GM18951 (cell line): ENCODE data around the gene SCYGR1.

Experiments
- POLR2A ChIP-seq: IDR thresholded peaks from 4 replicates; pipeline ENCODE4 v1.6.1; 2011; ENCODE audit warnings: mild to moderate bottlenecking; ENCODE audit not compliant: insufficient read length, insufficient read depth; ENCODE audit errors: extremely low read depth
- in situ Hi-C: fragments of 300-500 bp; cut with MboI; formaldehyde crosslinking; loops from one replicate; pipeline ENCODE4 v1.12.0; 2022; ENCODE audit warnings: low sequenced_read_pairs, mixed read lengths, inconsistent platforms; ENCODE audit not compliant: unreplicated experiment

The SCYGR1 gene

GRCh38 chr2:227411990-227412350, 24.2 kb upstream of the SCYGR1 start:
- TF ChIP-seq POLR2A = no peak
- in situ Hi-C loops = no loop called here

- no peak for TF ChIP-seq POLR2A
- in situ Hi-C loops = no loop called here
Observed at GRCh38 chr2:227411320-227411989, 23.7 kb upstream of the SCYGR1 start.

DNA sequence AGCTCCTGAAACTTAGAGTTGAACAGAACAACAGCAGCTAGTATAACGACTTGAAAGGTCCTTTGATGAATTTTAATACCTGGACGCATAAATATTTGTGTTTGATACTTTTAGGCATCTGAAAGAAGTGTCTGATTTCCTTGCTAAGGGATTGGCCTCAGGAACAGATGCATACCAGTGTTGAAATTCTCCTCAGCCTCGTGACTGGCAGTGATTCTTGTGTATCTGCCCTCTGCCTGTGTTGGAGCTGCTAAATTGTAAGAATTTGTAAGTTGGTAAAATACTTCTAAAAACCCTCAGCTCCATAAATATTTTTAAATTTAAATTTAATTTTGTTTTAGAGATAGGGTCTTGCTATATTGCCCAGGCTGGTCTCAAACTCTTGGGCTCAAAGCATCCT, 22.4 kb upstream of the SCYGR1 start:
- TF ChIP-seq POLR2A = no peak
- in situ Hi-C loops = no loop called here

- in situ Hi-C loops = no loop called here
- TF ChIP-seq POLR2A = no peak
Observed at GRCh38 chr2:227407591-227408151, 19.9 kb upstream of the SCYGR1 start.

DNA sequence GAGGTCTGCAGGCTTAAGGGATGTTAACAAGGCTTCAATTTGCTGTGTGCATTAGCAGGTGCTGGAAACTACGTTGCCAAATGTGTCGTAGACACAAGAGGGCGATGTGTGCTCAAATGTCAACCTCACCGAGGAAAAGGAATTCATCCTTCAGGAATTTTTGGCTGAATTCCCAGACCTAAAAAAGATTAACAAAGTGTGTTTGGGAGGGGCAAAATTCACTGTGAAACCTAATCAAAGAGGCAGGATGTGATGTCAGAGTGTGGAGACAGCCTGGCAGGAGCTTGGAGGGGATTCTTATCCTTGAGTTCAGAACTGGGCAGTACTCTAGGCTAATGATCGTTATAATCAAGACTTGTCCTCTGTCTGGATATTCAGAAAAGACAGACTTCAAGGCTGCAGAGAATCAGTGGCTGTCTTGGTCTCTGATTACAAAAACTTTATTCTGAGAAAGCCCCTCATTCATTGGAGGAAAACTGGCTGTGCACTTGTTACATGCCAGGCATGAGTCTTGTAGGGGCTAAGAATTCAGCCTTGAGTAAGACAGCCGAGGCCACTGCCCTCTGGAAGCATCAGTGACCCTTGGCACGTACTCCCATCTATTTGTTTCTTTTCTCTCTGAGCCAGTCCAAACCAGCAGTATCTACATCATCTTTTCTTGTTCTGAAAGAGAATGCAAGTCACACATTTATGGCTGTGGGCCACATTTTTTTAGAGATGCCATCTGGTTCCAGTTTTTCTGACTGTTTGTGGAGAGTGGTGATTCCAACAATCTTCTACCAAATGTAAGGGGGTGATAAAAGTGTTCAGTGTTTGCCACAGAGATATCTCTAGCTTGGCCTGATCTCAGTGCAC, 18.7 kb upstream of the SCYGR1 start:
- no peak for TF ChIP-seq POLR2A
- in situ Hi-C loops = no loop called here

DNA sequence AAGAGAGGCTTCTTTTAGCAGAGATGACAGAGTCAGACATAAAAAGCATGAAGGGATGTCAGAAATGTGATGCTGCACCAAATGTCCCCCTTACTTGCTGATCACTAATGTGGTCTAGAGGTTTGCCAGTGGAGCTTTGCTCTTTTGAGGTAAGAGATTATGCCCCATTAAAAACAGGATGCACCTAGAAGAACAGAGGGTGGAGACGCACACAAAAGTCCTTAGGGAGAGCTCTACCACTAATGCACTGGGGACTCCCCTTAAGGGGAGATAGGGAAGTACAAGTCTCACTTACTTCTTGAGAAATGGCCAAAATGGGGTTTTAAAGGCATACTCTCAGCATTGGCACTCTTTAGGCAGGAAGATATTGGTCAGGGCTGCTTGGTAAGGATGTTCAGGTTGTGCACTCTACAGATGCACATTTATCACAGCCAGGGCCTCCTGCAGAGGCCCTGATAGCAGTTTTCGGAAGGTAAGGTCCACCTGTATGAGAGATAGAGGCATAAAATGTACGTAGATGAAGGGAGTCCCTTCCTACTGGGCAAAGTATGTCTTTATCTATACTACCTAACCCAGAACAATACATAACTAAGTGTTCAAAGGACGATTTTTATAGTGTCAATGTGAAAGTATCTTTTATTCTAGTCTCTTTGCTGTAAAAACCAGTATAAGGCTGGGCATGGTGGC, 17.0 kb upstream of the SCYGR1 start:
- no peak for TF ChIP-seq POLR2A
- in situ Hi-C loops = no loop called here

DNA sequence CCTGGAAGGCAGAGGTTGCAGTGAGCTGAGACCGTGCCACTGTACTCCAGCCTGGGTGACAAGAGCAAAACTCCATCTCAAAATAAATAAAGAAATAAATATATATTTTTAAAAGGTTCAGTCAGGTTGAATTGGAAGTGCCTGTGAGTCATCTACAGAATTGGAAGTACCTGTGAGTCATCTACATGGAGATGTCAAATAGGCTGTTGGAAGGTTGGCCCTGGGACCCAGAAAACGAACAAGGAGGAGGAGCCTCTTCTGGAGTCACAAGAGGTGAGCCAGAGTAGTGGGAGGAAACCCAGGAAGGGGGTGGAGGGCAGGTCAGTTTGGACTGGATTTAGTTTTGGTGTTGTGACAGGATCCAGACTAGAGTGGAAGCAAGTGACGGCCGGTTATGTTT, 15.2 kb upstream of the SCYGR1 start:
- TF ChIP-seq POLR2A = no peak
- in situ Hi-C loops = no loop called here

DNA sequence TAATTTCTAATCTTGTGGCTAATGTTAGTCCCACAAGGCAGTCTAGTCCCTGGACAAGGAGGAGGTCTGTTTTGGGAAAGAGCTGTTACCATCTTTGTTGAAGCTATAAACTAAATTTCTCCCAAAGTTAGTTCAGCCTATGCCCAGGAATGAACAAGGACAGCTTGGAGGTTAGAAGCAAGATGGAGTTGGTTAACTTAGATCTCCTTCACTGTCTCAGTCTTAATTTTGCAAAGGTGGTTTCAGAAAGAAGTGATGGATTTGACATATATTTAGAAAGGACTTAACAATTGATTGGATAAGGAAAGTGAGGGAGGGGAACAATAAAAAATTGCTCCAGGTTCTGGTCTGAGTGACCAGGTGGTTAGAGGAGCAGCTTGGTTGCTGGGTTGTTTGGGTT, 14.6 kb upstream of the SCYGR1 start:
- in situ Hi-C loops = no loop called here
- TF ChIP-seq POLR2A = no peak

- in situ Hi-C loops = no loop called here
- no peak for TF ChIP-seq POLR2A
Observed at GRCh38 chr2:227401550-227401949, 13.8 kb upstream of the SCYGR1 start.

DNA sequence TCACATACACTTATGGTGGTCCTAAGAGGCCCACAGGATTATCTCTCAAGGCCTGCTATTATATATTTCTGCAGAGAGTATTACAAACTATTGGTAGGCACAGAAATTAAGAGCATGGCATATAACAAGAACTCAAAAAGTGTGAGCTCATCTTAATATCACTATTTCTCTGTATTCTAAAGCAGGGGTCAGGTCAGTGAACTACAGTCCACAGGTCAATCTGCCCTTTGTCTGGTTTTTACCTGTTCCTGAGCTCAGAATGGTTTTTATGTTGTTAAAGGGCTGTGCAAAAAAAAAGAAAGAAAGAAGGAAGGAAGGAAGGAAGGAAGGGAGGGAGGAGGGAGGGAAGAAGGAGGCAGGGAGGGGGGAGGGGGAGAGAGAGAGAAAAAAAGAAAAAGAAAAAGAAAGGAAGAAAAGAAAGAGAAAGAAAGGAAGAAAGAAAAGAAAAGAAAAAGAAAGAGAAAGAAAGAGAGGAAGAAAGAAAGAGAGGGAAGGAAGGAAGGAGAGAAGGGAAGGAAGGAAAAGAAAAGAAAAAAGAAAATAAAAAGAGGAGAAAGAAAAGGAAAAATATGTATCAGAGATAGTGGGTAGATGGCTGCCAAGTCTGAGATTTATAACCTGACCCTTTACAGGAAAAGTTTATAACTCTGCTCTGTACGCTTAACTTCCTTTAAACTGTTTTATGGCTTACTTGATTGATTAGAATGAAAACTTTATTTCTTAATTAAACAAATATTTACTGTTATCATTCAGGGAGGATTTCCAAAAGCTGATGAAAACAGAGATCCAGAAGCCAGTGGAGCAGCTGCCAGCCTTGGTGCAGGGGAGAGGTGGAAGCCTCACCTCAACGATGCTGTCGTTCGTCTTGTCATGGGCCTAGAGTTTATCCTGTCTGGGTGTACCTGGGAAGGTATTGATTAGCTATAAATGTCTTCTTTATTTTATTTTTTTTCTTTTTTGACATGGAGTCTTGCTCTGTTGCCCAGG, 11.2 kb upstream of the SCYGR1 start:
- TF ChIP-seq POLR2A = no peak
- in situ Hi-C loops = no loop called here

GRCh38 chr2:227397562-227397961, 9.8 kb upstream of the SCYGR1 start:
- no peak for TF ChIP-seq POLR2A
- in situ Hi-C loops = no loop called here

DNA sequence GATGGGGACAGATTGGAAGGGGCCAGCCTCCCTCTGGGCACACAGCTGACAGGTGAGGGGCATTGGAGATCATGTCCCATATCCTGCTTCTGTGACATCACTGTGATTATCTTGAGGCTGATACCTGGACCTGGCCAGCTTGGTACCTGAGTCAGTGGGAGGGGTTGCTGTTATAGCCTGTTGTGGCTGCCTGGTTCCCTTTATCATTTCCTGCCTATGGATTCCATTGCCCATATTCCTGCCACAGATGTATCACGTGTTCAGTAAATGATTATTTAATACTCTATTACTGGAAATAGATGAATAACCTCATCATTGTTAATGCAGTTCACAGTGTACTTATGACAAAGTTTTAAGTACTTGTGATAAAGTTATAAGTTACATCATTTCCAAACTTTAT, 7.8 kb upstream of the SCYGR1 start:
- in situ Hi-C loops = no loop called here
- TF ChIP-seq POLR2A = no peak
